C4-2B (cell line): Measurements from ENCODE around the gene EN2.

Experiments used
- ZFX ChIP-seq: fragments of 450-650 bp; IDR thresholded peaks from 2 replicates; pipeline ENCODE4 v1.6.1; 2017
- TF ChIP-seq, protein P1 (sequence below): fragments of 450-650 bp; conservative IDR thresholded peaks from 2 replicates; pipeline ENCODE4 v1.5.1; 2017; ENCODE audit warnings: mild to moderate bottlenecking

DNA sequence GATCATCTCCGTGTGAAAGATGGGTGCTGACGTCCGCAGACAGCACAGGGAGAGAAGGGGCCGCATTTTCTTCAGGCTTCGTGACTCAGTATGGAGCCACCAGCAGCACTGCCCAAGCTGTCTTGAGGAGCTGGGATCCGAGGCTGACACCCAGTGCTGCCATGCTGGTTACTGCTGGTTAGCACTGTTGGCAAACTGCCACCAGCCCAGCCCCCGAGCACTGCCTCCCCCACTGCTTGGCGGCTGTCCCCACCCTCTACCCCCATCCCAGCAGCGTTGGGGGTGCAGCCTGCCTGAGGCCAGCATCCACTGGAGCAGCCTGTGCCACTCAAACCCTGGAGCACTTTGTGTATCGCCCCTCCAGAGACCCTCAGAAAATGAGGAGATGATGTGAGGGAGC lies 35.8 kb upstream of the EN2 start:
- TF ChIP-seq, protein P1, sequence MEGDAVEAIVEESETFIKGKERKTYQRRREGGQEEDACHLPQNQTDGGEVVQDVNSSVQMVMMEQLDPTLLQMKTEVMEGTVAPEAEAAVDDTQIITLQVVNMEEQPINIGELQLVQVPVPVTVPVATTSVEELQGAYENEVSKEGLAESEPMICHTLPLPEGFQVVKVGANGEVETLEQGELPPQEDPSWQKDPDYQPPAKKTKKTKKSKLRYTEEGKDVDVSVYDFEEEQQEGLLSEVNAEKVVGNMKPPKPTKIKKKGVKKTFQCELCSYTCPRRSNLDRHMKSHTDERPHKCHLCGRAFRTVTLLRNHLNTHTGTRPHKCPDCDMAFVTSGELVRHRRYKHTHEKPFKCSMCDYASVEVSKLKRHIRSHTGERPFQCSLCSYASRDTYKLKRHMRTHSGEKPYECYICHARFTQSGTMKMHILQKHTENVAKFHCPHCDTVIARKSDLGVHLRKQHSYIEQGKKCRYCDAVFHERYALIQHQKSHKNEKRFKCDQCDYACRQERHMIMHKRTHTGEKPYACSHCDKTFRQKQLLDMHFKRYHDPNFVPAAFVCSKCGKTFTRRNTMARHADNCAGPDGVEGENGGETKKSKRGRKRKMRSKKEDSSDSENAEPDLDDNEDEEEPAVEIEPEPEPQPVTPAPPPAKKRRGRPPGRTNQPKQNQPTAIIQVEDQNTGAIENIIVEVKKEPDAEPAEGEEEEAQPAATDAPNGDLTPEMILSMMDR, result no peak
- TF ChIP-seq ZFX, result no peak
